Hepatocyte (in vitro differentiated cells): ENCODE measurements around the gene KSR1. TPM values are rescaled to one million over a fixed set of nuclear protein-coding genes. Genes with fewer than 3 reads are reported as not detected.

Source experiments
- DNase-seq: peaks from one replicate; pipeline ENCODE4 v3.0.0-alpha.2; 2016; ENCODE audit warnings: low spot score
- H2AFZ ChIP-seq: fragments of 200-600 bp; sonication (generic); 2 replicates; pipeline ENCODE4 v1.6.0; 2016; ENCODE audit warnings: antibody characterized with exemption, mild to moderate bottlenecking
- H3K27ac ChIP-seq: fragments of 200-600 bp; sonication (generic); 2 replicates; pipeline ENCODE4 v1.5.1; 2016; ENCODE audit warnings: mild to moderate bottlenecking
- H3K27me3 ChIP-seq: fragments of 200-600 bp; sonication (generic); 2 replicates; pipeline ENCODE4 v1.6.1; 2016
- H3K36me3 ChIP-seq: fragments of 200-600 bp; sonication (generic); replicated peaks from 2 replicates; pipeline ENCODE4 v1.5.1; 2016; ENCODE audit warnings: low read depth; ENCODE audit not compliant: insufficient read depth
- H3K4me1 ChIP-seq: fragments of 200-600 bp; sonication (generic); 2 replicates; pipeline ENCODE4 v1.5.1; 2016; ENCODE audit warnings: mild to moderate bottlenecking, moderate library complexity; ENCODE audit not compliant: insufficient read depth
- H3K4me2 ChIP-seq: fragments of 200-600 bp; sonication (generic); 2 replicates; pipeline ENCODE4 v1.6.0; 2016
- H3K4me3 ChIP-seq: fragments of 200-600 bp; sonication (generic); 2 replicates; pipeline ENCODE4 v1.5.1; 2016; ENCODE audit warnings: mild to moderate bottlenecking
- H3K79me2 ChIP-seq: fragments of 200-600 bp; sonication (generic); 2 replicates; pipeline ENCODE4 v1.6.0; 2017; ENCODE audit warnings: mild to moderate bottlenecking
- H3K9me2 ChIP-seq: fragments of 200-600 bp; sonication (generic); replicated peaks from 2 replicates; pipeline ENCODE4 v1.6.0; 2017; ENCODE audit warnings: mild to moderate bottlenecking; ENCODE audit not compliant: insufficient read depth
- H3K9me3 ChIP-seq: fragments of 200-600 bp; sonication (generic); 2 replicates; pipeline ENCODE4 v1.5.1; 2016; ENCODE audit warnings: low read depth, mild to moderate bottlenecking
- H4K20me1 ChIP-seq: fragments of 200-600 bp; sonication (generic); 2 replicates; pipeline ENCODE4 v1.6.0; 2016; ENCODE audit warnings: mild to moderate bottlenecking; ENCODE audit not compliant: insufficient read depth, poor library complexity, severe bottlenecking
- CTCF ChIP-seq: fragments of 200-600 bp; sonication (generic); IDR thresholded peaks from 2 replicates; pipeline ENCODE4 v1.5.1; 2016; ENCODE audit warnings: antibody characterized with exemption, mild to moderate bottlenecking; ENCODE audit not compliant: poor library complexity
- EZH2 ChIP-seq: fragments of 200-600 bp; sonication (generic); IDR thresholded peaks from 2 replicates; pipeline ENCODE4 v1.6.1; 2016; ENCODE audit warnings: antibody characterized with exemption, mild to moderate bottlenecking, borderline replicate concordance
- EZH2phosphoT487 ChIP-seq: fragments of 200-600 bp; sonication (generic); IDR thresholded peaks from one replicate; pipeline ENCODE4 v1.6.1; 2018; ENCODE audit warnings: antibody characterized with exemption, mild to moderate bottlenecking, low read depth, moderate library complexity; ENCODE audit not compliant: unreplicated experiment, severe bottlenecking
- WGBS: methylation state at CpG from one replicate; pipeline ENCODE4 v1.1.6; 2016; ENCODE audit warnings: low lambda C conversion rate; ENCODE audit errors: missing lambda C conversion rate; 5-methylcytosine and 5-hydroxymethylcytosine counted together
- polyA plus RNA-seq: library from polyadenylated mRNA; unstranded; fragments of >200 nt; fragmentation: Nextera tagmentation; extraction: Ambion mirVana; gene quantifications from 2 replicates; pipeline ENCODE4 v1.2.1, GENCODE V29; 2016
- total RNA-seq: library from RNA; depleted of rRNA; stranded (reverse); fragments of >200 nt; gene quantifications from 2 replicates; pipeline ENCODE4 v1.2.3, GENCODE V29; 2014

KSR1 gene
- total and polyA plus RNA-seq, 2 experiments from 2014 or later = 16.2 to 32.6 TPM

DNA sequence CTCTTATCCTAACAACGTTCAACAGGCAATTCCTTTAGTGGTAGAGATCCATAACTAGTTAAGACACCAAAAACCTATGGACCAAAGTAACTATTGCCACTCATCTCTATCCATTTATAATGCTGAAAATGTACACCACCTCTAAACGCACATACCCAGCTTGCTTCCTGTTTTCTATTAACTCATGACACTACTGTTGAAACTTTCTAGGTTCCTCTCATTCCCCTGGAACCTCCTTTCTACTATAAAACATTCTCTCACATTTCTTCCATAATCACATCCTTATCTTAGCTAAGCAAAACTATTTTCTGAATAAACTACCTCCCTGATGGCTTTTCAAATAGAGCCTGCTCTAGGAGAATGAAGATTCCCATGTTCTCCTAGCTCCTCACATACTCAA, 42.9 kb upstream of the KSR1 start:
- H3K4me3 ChIP-seq = no peak overlapping the region
- H3K27ac ChIP-seq = no peak overlapping the region
- no peaks in the 10 kb centered on the region for H4K20me1 ChIP-seq
- H3K4me2 ChIP-seq = no peak overlapping the region
- no peaks in the 10 kb centered on the region for H3K9me2 ChIP-seq
- TF ChIP-seq EZH2 = no peak
- no peak for TF ChIP-seq CTCF
- no peak for TF ChIP-seq EZH2phosphoT487
- H3K79me2 ChIP-seq = no peaks in the 10 kb centered on the region
- no peaks in the 10 kb centered on the region for H3K9me3 ChIP-seq
- no peaks in the 10 kb centered on the region for H3K27me3 ChIP-seq
- DNase-seq = no peak
- WGBS = 59% methylated on average over 2 of the region's 2 CpGs
- no peaks in the 10 kb centered on the region for H3K36me3 ChIP-seq
- H2AFZ ChIP-seq = no peak overlapping the region
- H3K4me1 ChIP-seq = peaks cover 1% of the 10 kb centered on the region

- TF ChIP-seq EZH2 (no peak), CTCF (no peak), EZH2phosphoT487 (no peak)
- Histone ChIP-seq H3K36me3 (no peaks in the 10 kb centered on the region), H3K27ac (no peak overlapping the region), H3K9me2 (no peaks in the 10 kb centered on the region), H3K4me2 (no peak overlapping the region), H3K9me3 (no peaks in the 10 kb centered on the region), H3K4me3 (no peak overlapping the region), H3K27me3 (no peaks in the 10 kb centered on the region), H4K20me1 (no peaks in the 10 kb centered on the region), H2AFZ (no peak overlapping the region), H3K79me2 (no peaks in the 10 kb centered on the region), H3K4me1 (no peaks in the 10 kb centered on the region)
- 96% methylated on average over 3 of the region's 3 CpGs for WGBS
- DNase-seq = no peak
Measured at GRCh38 chr17:27413792-27414191, 42.5 kb upstream of the KSR1 start.

GRCh38 chr17:27414271-27414670, 42.0 kb upstream of the KSR1 start:
- DNase-seq = no peak
- no peaks in the 10 kb centered on the region for H3K27me3 ChIP-seq
- no peaks in the 10 kb centered on the region for H3K4me1 ChIP-seq
- no peaks in the 10 kb centered on the region for H3K9me3 ChIP-seq
- no peaks in the 10 kb centered on the region for H3K36me3 ChIP-seq
- no peaks in the 10 kb centered on the region for H3K9me2 ChIP-seq
- WGBS = 72% methylated on average over 3 of the region's 3 CpGs
- H4K20me1 ChIP-seq = no peaks in the 10 kb centered on the region
- H3K4me3 ChIP-seq = no peak overlapping the region
- H3K27ac ChIP-seq = no peak overlapping the region
- H2AFZ ChIP-seq = no peak overlapping the region
- TF ChIP-seq EZH2phosphoT487 (no peak), EZH2 (no peak), CTCF (no peak)
- no peak overlapping the region for H3K4me2 ChIP-seq
- no peaks in the 10 kb centered on the region for H3K79me2 ChIP-seq

DNA sequence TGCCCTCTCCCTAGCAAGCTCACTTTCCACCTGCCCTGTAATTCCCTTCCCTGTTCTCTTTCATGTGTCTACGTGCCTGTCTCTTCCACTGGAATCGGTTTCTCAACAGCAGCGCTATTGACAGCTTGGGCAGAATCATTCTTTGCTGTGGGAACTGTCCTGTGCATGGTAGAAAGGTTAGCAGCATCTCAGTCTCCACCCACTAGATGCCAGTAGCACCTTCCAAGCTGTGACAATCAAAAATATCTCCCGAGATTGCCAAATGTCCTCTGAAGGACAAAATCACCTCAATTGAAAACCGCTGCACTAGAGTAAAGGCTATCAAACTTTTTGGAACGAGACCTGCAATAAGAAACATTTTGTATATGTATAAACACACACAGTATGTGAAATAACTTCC, 41.6 kb upstream of the KSR1 start:
- DNase-seq = no peak
- H3K4me2 ChIP-seq = no peak overlapping the region
- H4K20me1 ChIP-seq = no peaks in the 10 kb centered on the region
- no peak overlapping the region for H3K4me3 ChIP-seq
- H3K9me2 ChIP-seq = no peaks in the 10 kb centered on the region
- no peaks in the 10 kb centered on the region for H3K79me2 ChIP-seq
- H3K9me3 ChIP-seq = no peaks in the 10 kb centered on the region
- WGBS = 84% methylated on average over 6 of the region's 6 CpGs
- no peaks in the 10 kb centered on the region for H3K4me1 ChIP-seq
- H3K27me3 ChIP-seq = no peaks in the 10 kb centered on the region
- no peak overlapping the region for H3K27ac ChIP-seq
- TF ChIP-seq CTCF = no peak
- TF ChIP-seq EZH2 = no peak
- no peak for TF ChIP-seq EZH2phosphoT487
- H2AFZ ChIP-seq = no peak overlapping the region
- H3K36me3 ChIP-seq = no peaks in the 10 kb centered on the region
